Testis (tissue), 2 donors: ENCODE measurements around the gene GNB3.
"Not testable (repeated sequence)": the region's sequence is repeated elsewhere in the genome, so short reads cannot be mapped to it uniquely, and the experiment has no call there.

Source experiments
- CTCF ChIP-seq, 3 experiments: fragments of 450-650 bp in 2 of 3; fragments of 200-600 bp in 1 of 3; sonication (generic) in 1 of 3; IDR thresholded peaks; one replicate each; pipeline ENCODE4 v1.5.1; 2016 to 2019; ENCODE audit warnings: antibody characterized with exemption in 3 of 3, mild to moderate bottlenecking in 2 of 3, moderate library complexity in 1 of 3
- POLR2A ChIP-seq: fragments of 450-650 bp; IDR thresholded peaks from one replicate; pipeline ENCODE4 v1.6.1; 2017; ENCODE audit warnings: antibody characterized with exemption, mild to moderate bottlenecking, moderate library complexity

- TF ChIP-seq CTCF (IDR thresholded peaks at IDR 0.05); POLR2A: not testable (repeated sequence)
Measured at GRCh38 chr12:6879824-6880223, 39.1 kb downstream of the GNB3 start.
